Panc1 (cell line): ENCODE data around the gene HTT.

Source experiments
- TF ChIP-seq, protein P1 (sequence below): fragments of 450-650 bp; IDR thresholded peaks from 2 replicates; pipeline ENCODE4 v1.5.1; 2017; ENCODE audit warnings: mild to moderate bottlenecking
- TF ChIP-seq, protein P2 (sequence below), 2 experiments: IDR thresholded peaks; 2 replicates each; pipeline ENCODE4 v1.6.1; 2011 to 2012; ENCODE audit warnings: low read depth in 2 of 2, control low read depth in 1 of 2, low read length in 1 of 2, mild to moderate bottlenecking in 1 of 2, moderate library complexity in 1 of 2; ENCODE audit not compliant: insufficient read depth in 1 of 2

DNA sequence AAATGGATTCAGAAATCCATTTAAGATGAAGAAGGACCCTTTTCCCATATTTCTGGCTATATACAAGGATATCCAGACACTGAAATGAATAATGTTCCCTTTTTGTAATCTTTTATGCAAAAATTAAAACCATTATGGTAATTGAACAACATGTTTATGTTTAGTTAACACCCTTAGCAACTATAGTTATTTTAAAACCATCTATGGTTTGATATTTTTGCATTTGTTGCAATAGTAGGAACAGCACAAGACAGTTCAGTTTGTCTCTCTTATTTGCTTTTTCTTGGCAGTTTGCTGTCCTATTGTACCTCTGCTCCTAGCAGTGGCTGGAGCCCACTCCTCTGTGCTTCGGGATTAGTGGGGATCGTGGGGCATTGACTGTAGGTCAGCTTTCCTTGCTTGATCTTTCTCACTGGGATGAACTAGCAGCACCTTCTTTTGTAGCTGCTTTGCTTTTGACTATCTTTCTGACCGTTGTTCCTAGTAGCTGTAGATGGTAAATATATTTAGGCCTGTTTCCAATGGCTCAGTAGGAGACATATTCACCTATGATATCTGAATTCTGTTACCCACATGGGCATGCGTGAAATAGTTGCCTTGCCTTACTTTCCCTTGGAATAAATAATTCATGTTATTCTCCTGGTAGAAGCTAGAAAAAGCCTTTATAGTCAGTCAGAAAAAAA lies 12.8 kb downstream of the HTT start:
- TF ChIP-seq, protein P1, sequence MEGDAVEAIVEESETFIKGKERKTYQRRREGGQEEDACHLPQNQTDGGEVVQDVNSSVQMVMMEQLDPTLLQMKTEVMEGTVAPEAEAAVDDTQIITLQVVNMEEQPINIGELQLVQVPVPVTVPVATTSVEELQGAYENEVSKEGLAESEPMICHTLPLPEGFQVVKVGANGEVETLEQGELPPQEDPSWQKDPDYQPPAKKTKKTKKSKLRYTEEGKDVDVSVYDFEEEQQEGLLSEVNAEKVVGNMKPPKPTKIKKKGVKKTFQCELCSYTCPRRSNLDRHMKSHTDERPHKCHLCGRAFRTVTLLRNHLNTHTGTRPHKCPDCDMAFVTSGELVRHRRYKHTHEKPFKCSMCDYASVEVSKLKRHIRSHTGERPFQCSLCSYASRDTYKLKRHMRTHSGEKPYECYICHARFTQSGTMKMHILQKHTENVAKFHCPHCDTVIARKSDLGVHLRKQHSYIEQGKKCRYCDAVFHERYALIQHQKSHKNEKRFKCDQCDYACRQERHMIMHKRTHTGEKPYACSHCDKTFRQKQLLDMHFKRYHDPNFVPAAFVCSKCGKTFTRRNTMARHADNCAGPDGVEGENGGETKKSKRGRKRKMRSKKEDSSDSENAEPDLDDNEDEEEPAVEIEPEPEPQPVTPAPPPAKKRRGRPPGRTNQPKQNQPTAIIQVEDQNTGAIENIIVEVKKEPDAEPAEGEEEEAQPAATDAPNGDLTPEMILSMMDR = no peak
- TF ChIP-seq, protein P2, sequence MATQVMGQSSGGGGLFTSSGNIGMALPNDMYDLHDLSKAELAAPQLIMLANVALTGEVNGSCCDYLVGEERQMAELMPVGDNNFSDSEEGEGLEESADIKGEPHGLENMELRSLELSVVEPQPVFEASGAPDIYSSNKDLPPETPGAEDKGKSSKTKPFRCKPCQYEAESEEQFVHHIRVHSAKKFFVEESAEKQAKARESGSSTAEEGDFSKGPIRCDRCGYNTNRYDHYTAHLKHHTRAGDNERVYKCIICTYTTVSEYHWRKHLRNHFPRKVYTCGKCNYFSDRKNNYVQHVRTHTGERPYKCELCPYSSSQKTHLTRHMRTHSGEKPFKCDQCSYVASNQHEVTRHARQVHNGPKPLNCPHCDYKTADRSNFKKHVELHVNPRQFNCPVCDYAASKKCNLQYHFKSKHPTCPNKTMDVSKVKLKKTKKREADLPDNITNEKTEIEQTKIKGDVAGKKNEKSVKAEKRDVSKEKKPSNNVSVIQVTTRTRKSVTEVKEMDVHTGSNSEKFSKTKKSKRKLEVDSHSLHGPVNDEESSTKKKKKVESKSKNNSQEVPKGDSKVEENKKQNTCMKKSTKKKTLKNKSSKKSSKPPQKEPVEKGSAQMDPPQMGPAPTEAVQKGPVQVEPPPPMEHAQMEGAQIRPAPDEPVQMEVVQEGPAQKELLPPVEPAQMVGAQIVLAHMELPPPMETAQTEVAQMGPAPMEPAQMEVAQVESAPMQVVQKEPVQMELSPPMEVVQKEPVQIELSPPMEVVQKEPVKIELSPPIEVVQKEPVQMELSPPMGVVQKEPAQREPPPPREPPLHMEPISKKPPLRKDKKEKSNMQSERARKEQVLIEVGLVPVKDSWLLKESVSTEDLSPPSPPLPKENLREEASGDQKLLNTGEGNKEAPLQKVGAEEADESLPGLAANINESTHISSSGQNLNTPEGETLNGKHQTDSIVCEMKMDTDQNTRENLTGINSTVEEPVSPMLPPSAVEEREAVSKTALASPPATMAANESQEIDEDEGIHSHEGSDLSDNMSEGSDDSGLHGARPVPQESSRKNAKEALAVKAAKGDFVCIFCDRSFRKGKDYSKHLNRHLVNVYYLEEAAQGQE (IDR thresholded peaks at IDR 0.05; ENCODE audit: insufficient read depth in 1 of 2, low read depth in 2 of 2, low read length in 1 of 2) = no peak
